Stimulated activated naive CD8-positive, alpha-beta T cell treated with anti-CD3 and anti-CD28 coated beads, Interleukin-15, Interleukin-2, amounts not matched to agents 100 ng/mL and 50 ng/mL, for 24 hours (primary cell): Measurements from ENCODE around the gene IL10.

ENCODE experiments used
- H3K27ac Mint-ChIP-seq: one replicate; pipeline ENCODE4 v1.8.0; 2021; ENCODE audit warnings: mild to moderate bottlenecking, mixed read lengths
- H3K27me3 Mint-ChIP-seq: one replicate; pipeline ENCODE4 v1.8.0; 2021; ENCODE audit warnings: mixed read lengths
- H3K36me3 Mint-ChIP-seq: one replicate; pipeline ENCODE4 v1.8.0; 2021; ENCODE audit warnings: low read depth, mixed read lengths
- H3K4me1 Mint-ChIP-seq: one replicate; pipeline ENCODE4 v1.8.0; 2021; ENCODE audit warnings: low read depth, mixed read lengths
- H3K4me3 Mint-ChIP-seq: one replicate; pipeline ENCODE4 v1.8.0; 2021; ENCODE audit warnings: mild to moderate bottlenecking, mixed read lengths
- H3K9me3 Mint-ChIP-seq: one replicate; pipeline ENCODE4 v1.8.0; 2021; ENCODE audit warnings: mixed read lengths

The IL10 gene

DNA sequence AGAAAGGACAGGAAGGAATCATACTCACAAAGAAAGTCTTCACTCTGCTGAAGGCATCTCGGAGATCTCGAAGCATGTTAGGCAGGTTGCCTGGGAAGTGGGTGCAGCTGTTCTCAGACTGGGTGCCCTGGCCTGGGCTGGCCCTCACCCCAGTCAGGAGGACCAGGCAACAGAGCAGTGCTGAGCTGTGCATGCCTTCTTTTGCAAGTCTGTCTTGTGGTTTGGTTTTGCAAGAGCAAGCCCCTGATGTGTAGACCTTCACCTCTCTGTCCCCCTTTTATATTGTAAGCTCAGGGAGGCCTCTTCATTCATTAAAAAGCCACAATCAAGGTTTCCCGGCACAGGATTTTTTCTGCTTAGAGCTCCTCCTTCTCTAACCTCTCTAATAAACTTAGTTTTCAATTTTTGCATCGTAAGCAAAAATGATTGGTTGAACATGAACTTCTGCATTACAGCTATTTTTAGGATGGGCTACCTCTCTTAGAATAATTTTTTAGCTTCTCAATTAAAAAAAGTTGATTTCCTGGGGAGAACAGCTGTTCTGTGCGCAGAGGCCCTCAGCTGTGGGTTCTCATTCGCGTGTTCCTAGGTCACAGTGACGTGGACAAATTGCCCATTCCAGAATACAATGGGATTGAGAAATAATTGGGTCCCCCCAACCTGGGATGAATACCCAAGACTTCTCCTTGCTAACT, at the start of gene IL10:
IL10 (minus strand) TSS at position 252 of the 695 bp plus-strand sequence; CDS start at position 193, 59 bp downstream.
- Mint-ChIP-seq H3K36me3 (no peaks in the 10 kb centered on the region), H3K27me3 (peaks cover 22% of the 10 kb centered on the region)

DNA sequence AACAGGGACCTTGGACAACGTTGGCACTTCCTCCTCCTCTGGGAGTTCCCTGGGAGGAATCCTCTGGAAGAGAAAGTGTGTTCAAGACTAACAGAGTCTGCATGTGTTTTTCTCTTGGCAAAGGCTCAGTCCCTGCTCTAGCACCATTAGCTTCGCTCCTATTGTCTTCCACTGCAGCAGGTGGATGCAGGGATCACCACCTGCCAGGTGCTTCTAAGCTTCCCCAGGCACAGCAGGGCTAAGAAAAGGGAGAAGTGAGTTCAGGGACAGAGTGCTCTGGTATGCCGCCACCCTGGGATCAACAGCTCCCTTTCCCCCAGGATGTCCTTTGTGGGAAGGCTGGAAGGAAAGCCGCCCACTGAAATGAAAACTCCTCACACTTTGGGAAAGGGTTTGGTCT, 49.2 kb upstream of the IL10 start:
- Mint-ChIP-seq H3K36me3 (no peaks in the 10 kb centered on the region), H3K27ac (no peak overlapping the region), H3K9me3 (no peaks in the 10 kb centered on the region), H3K4me3 (no peak overlapping the region), H3K4me1 (peaks cover 31% of the 10 kb centered on the region), H3K27me3 (no peaks in the 10 kb centered on the region)

More for the DNA sequence above, at the start of gene IL10:
- Mint-ChIP-seq H3K4me1 (peaks cover 71% of the 10 kb centered on the region), H3K27ac (no peak within 1 kb of the TSS), H3K4me3 (peak within 1 kb of the TSS; percentile 2), H3K9me3 (no peaks in the 10 kb centered on the region)

DNA sequence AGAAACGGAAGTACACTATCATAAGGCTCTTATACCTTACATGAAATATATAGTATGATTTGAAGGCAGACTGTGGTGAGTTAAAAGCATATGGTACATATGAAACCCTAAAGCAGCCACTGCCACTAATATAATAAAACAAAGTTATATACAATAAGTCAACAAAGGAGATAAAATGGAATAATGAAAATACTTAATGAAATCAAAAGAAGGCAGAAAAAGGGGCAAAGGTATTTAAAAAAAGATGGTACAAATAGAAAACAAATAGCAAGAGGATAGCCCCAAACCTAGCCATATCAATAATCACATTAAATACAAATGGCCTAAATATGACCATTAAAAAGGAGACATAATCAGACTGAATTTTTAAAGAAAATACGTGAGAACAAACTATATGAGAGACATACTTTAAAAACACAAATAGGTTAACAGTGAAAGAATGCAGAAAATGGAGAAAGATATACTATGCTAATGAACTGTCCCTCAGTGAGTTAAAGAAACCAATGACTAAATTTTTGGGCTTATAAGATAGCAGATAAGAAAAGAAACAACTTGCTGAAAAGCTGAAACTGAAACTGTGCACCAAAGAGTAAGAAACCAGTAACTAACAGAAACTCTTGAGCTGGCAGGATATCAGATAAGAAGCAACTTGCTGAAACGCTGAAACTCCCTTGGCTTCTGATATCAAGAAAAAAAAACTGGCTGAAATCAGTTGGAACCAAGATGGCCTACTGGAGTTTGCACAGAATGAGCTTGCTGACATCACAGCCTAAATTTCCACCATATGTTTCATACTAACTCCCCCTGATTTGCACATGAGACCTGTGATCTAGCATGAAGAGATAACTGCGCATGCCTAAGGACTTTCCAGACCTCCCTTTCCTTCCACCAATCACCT, 44.3 kb upstream of the IL10 start:
- H3K36me3 Mint-ChIP-seq, result peaks cover 11% of the 10 kb centered on the region
- peaks cover 47% of the 10 kb centered on the region for H3K4me1 Mint-ChIP-seq
- peak overlapping the region; percentile 81 for H3K27ac Mint-ChIP-seq
- no peaks in the 10 kb centered on the region for H3K27me3 Mint-ChIP-seq
- H3K4me3 Mint-ChIP-seq, result peak overlapping the region; percentile 9
- H3K9me3 Mint-ChIP-seq, result peaks cover 12% of the 10 kb centered on the region

DNA sequence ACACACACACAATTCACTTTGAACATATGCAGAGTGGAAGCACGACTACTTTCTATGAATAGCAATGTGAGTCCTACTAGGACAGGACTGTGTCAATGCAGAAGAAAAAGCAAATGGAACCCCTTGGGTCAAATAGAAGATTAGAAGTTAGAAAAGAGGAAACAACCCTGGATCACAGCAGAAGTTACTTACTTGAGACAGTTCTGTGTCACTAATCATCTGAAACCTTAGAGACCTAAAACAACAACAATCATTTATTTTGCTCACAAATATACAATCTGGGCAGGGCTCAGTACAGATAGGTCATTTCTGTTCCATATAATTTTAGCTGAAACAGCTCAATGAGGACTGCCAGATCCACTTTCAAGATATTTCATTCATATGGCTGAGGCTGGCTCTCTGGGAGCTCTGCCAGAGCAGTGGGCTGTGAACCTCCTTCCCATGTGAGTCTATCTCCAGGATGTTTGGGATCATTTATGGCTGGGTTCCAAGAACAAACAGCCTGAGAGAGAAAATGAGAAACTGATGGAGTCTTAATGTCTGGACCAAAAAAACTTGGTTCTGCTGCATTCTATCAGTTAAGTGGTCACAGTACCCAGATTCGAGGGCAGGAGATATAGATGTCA, 42.5 kb upstream of the IL10 start:
- Mint-ChIP-seq H3K36me3 (peaks cover 11% of the 10 kb centered on the region), H3K27me3 (no peaks in the 10 kb centered on the region), H3K27ac (no peak overlapping the region), H3K9me3 (peaks cover 12% of the 10 kb centered on the region), H3K4me1 (peaks cover 43% of the 10 kb centered on the region), H3K4me3 (no peak overlapping the region)

DNA sequence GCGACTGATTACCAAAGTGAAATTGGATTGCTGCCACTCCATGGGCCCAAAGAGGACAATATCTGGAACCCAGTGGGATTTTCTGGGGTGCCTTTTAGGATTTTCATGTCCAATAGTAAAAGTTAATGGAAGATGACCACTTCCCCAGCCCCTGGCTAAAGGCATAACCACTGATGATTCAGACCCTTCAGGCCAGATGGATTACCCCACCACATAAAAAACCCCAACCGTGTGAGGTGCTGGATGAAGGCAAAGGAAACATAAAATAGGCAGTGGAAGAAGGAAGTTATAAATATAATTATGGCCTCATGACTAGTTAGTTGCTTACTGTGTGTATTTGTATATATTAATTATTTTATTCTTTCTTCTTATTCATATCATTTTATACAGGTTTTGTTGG, 40.2 kb upstream of the IL10 start:
- no peak overlapping the region for H3K27ac Mint-ChIP-seq
- no peak overlapping the region for H3K4me3 Mint-ChIP-seq
- peaks cover 12% of the 10 kb centered on the region for H3K9me3 Mint-ChIP-seq
- peaks cover 46% of the 10 kb centered on the region for H3K4me1 Mint-ChIP-seq
- H3K27me3 Mint-ChIP-seq, result no peaks in the 10 kb centered on the region
- H3K36me3 Mint-ChIP-seq, result peaks cover 11% of the 10 kb centered on the region

DNA sequence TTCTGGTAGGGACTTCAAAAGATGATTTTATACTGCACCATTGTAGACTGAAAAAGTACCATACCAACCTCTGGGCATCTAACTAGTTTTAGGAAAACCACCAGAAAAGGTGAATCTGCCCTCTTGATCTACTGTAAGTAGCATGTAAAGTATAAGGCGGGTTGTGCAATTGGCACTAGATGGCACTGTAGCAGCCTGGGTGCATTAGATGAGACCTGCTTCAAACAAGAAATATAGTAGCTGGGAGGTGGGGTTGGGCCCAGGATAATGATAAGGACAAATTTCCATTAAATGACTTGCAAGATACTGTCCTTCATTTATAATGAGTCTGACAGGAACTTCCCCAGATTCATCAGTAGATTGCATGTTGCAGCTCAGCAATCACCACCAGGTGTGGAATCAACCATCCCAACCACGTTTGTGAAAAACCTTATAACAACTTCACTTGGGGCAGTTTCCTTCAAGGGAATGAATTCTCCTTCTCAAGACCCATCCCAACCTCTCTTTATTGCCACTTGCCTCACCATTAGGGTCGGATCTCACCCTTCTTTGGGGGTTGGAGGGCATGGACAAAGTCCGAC, 37.3 kb upstream of the IL10 start:
- H3K36me3 Mint-ChIP-seq, result peaks cover 11% of the 10 kb centered on the region
- H3K27ac Mint-ChIP-seq, result no peak overlapping the region

DNA sequence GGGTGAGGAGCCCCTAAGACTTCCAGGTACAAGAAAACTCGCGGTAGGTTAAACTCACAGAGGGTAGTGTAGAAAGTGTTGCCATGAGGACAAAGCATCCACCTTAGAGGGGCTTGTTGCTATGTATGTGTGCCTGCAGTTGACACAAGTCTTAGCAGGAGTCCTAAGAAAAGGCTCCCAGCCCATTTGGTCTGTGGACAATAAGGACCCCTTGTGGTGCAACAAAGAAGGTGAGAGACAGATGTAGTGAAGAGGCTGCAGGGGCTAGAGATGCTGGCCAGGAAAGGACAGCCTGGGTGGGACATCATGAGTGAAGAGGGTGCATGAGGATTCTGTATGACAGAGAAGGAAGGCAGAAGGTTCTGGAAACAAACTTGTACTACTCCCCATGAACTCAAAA, 36.3 kb upstream of the IL10 start:
- no peaks in the 10 kb centered on the region for H3K27me3 Mint-ChIP-seq
- peaks cover 11% of the 10 kb centered on the region for H3K36me3 Mint-ChIP-seq
- peaks cover 12% of the 10 kb centered on the region for H3K9me3 Mint-ChIP-seq
- no peak overlapping the region for H3K4me3 Mint-ChIP-seq
- H3K4me1 Mint-ChIP-seq, result peaks cover 43% of the 10 kb centered on the region
- peak overlapping the region; percentile 9 for H3K27ac Mint-ChIP-seq

More for the DNA sequence above, 37.3 kb upstream of the IL10 start:
- Mint-ChIP-seq H3K4me3 (no peak overlapping the region), H3K4me1 (peaks cover 39% of the 10 kb centered on the region), H3K9me3 (peaks cover 12% of the 10 kb centered on the region), H3K27me3 (no peaks in the 10 kb centered on the region)

DNA sequence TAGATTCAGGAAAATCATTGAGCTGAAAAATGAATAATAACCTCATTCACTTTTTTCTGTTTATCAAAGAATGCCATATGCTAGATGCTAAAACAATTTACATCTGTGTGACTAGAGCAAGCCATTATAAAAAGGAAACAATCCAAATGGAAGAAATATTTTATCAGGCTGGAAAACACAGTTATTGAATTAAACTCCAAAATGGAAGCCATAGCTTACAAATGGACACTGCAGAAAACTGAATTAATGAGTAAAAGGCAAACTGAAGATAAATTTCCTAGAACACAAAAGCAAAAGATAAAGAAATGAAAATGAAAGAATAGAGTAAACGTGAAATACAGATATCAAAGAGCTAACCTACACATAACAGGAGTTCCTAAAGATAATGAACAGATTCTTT, 33.1 kb upstream of the IL10 start:
- peaks cover 2% of the 10 kb centered on the region for H3K27me3 Mint-ChIP-seq
- peaks cover 72% of the 10 kb centered on the region for H3K4me1 Mint-ChIP-seq
- no peaks in the 10 kb centered on the region for H3K36me3 Mint-ChIP-seq
- no peak overlapping the region for H3K27ac Mint-ChIP-seq
- no peaks in the 10 kb centered on the region for H3K9me3 Mint-ChIP-seq
- H3K4me3 Mint-ChIP-seq, result no peak overlapping the region

DNA sequence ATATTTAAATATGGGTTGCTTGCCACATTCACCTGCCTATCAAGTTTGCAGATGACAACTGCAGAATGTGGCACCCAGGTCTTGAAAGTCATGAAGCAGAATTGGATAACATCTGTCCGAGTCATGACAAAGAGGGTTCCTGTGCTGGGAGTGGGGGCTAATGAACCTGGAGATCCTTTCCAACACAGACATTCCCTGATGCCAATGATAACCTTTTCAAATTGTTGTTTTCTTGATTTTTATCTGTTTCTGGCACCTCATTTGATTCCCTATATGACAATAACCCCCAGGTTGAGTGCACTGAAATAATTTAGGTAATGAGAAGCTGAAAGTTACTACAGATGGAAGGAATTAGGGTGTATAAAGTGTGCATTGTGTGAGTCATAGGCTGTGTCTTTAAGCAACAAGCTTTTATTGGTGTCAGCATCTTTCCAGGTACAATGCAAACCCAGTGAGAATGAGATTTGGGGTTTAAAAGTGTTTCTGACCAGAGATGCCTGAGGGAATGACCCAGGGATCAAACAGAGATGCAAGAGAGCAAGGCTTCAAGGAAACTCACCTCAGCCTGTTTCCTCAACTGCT, 32.0 kb upstream of the IL10 start:
- no peak overlapping the region for H3K4me3 Mint-ChIP-seq

DNA sequence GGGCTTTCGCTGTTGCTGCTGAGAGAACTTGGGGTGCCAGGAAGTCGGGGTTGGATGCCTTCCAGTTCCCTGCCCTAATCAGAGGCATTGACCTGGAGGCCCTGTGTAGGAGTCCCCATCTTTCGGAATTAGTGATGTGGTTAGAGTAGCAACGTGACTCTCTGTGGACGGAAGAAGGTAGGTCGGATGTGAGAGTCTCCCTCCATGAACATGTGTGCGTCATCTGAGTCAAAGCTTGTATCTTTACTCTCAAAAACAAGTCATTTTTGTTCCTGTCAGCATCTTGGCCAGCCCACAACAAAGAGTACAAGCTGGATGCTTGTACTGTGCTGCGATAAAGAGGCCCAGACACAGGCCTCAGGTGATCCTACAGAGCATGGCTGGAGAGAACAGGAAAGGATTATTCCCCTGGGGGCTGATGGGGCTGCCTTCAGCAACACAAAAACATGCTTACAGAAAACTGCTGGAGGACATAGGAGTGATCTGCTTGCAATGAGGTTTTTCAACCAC, 31.0 kb upstream of the IL10 start:
- H3K4me1 Mint-ChIP-seq, result peaks cover 75% of the 10 kb centered on the region
- H3K36me3 Mint-ChIP-seq, result no peaks in the 10 kb centered on the region
- H3K9me3 Mint-ChIP-seq, result no peaks in the 10 kb centered on the region
- H3K27me3 Mint-ChIP-seq, result peaks cover 4% of the 10 kb centered on the region
- peak overlapping the region; percentile 55 for H3K4me3 Mint-ChIP-seq
- H3K27ac Mint-ChIP-seq, result peak overlapping the region; percentile 87

More for the DNA sequence above, 32.0 kb upstream of the IL10 start:
- Mint-ChIP-seq H3K27ac (peak overlapping the region; percentile 87), H3K27me3 (peaks cover 4% of the 10 kb centered on the region), H3K9me3 (no peaks in the 10 kb centered on the region), H3K4me1 (peaks cover 74% of the 10 kb centered on the region), H3K36me3 (no peaks in the 10 kb centered on the region)

DNA sequence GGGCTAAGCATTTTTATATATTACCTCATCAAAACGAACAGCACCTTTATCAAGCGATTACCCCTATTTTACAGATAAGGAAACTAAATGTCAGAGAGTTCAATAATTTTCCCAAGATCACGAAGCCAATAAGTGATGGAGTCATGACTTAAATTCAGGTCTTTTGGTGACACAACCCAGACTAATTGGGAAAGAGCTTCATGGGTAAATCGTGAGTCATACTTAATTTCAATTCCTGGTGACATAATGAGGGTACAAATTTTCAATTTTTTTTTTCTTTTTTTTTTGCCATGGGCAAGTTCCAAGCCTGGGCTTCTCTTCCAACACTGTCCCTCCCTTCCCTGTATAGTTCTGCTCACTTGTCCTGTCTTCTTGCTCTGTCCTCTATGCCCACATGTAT, 30.1 kb upstream of the IL10 start:
- Mint-ChIP-seq H3K4me3 (peak overlapping the region; percentile 55), H3K27ac (peak overlapping the region; percentile 87)

DNA sequence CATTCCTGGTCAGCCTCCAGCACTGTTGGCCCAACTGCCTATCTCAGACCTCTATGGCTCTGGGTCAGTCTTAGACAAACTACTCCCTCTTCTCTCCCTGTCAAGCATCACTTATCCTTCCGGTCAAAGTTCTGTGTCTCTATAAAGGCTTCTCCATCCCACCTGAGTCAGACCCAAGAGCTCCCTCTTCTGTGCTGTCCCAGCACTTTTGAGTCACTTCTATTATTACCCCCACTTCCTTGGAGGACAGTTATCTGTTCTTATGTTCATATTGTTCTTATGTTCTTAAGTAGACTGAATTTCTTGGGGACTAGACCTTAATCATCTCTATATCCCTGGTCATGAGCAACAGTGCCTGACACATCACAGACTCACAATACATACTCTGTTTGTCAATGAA, 29.2 kb upstream of the IL10 start:
- Mint-ChIP-seq H3K9me3 (no peaks in the 10 kb centered on the region), H3K27ac (no peak overlapping the region), H3K4me1 (peaks cover 77% of the 10 kb centered on the region)

More for the DNA sequence above, 30.1 kb upstream of the IL10 start:
- H3K9me3 Mint-ChIP-seq, result no peaks in the 10 kb centered on the region
- peaks cover 81% of the 10 kb centered on the region for H3K4me1 Mint-ChIP-seq
- H3K36me3 Mint-ChIP-seq, result no peaks in the 10 kb centered on the region
- H3K27me3 Mint-ChIP-seq, result peaks cover 4% of the 10 kb centered on the region

DNA sequence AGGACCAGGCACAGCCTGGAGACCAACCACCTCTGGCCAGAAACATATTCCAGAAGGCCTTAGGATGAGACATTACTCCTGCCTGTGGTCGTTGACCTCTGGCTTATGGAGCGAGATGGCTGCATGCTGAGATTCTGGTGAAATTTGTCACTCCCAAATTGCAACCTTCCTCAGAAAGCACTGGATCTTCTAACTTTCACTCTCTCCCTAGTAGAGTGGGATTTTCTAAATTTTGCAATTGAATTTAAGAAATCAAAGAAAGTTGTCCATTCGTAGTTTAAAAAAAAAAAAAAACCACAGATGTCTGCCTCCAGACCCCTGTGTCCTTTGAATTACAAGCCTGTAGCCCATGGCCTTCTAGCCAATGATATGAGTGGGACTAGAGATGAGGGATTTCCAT, 28.6 kb upstream of the IL10 start:
- Mint-ChIP-seq H3K27me3 (peaks cover 4% of the 10 kb centered on the region), H3K4me3 (no peak overlapping the region), H3K36me3 (no peaks in the 10 kb centered on the region), H3K27ac (no peak overlapping the region), H3K9me3 (no peaks in the 10 kb centered on the region), H3K4me1 (peaks cover 78% of the 10 kb centered on the region)

More for the DNA sequence above, 29.2 kb upstream of the IL10 start:
- peaks cover 4% of the 10 kb centered on the region for H3K27me3 Mint-ChIP-seq
- no peak overlapping the region for H3K4me3 Mint-ChIP-seq
- no peaks in the 10 kb centered on the region for H3K36me3 Mint-ChIP-seq

DNA sequence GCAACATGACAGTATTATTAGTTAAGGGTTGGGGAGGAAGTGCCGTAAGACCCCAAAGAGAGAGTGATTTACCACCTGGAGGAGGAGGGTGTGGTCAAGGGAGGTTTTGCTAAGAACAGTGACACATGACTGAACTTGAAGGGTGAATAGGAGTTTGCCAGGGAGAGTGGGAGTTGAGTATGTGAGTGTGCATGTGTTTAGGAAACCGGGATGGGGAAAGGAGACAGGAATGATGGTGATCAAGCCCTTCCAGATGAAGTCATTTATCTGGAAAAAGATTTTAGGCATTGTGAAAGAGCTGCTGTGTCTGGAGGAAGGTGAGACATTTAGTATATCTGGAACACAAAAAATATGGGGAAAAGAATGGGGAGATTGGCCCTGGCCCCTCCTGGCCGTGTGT, 28.1 kb upstream of the IL10 start:
- peaks cover 4% of the 10 kb centered on the region for H3K27me3 Mint-ChIP-seq
- H3K4me1 Mint-ChIP-seq, result peaks cover 78% of the 10 kb centered on the region
- no peaks in the 10 kb centered on the region for H3K9me3 Mint-ChIP-seq
- H3K4me3 Mint-ChIP-seq, result no peak overlapping the region
- H3K36me3 Mint-ChIP-seq, result no peaks in the 10 kb centered on the region
- no peak overlapping the region for H3K27ac Mint-ChIP-seq
